ENCODE data around the gene SIX2. TPM values are rescaled to one million over a fixed set of nuclear protein-coding genes. Genes with fewer than 3 reads are reported as not detected.

Gene SIX2
- total and polyA plus RNA-seq, 2 of the 13 experiments (the other 11 are each of a cell fraction or from before 2014, with no cell fraction given) = not detected

GRCh38 chr2:45042401-45042800, 33.1 kb upstream of the SIX2 start:
- DNase-seq (ENCODE audit: low spot score) = no peak
- H3K27ac ChIP-seq (ENCODE audit: extremely low read length, insufficient read depth, low read length) = no peak overlapping the region
- no TSS peak for BruUV-seq (replicated peaks)
- no peaks in the 10 kb centered on the region for H4K20me1 ChIP-seq (ENCODE audit: insufficient read depth, low read length)
- no peaks in the 10 kb centered on the region for H3K9me3 ChIP-seq (ENCODE audit: low read length)
- intact Hi-C loops (cut with micrococcal nuclease; ENCODE audit: unreplicated experiment) (no loop called here), in situ Hi-C loops (cut with HindIII; ENCODE audit: extremely low pct_ligation_motif_present, low pct_unique_long_range_greater_than_20kb) (no loop called here)
- H3K9ac ChIP-seq (ENCODE audit: insufficient read depth, low read depth, low read length) = no peak overlapping the region
- no peak for TF ChIP-seq POGZ (CRISPR knock-in tag; IDR thresholded peaks at IDR 0.05)
- TF ChIP-seq ZFY (CRISPR knock-in tag; IDR thresholded peaks at IDR 0.05) = no peak
- no peak for TF ChIP-seq ZNF740 (CRISPR knock-in tag; IDR thresholded peaks at IDR 0.05)
- TF ChIP-seq ESRRA (CRISPR knock-in tag; IDR thresholded peaks at IDR 0.05; ENCODE audit: low read depth) = no peak
- no peak for TF ChIP-seq JDP2 (CRISPR knock-in tag; IDR thresholded peaks at IDR 0.05; ENCODE audit: borderline replicate concordance)
- no peak for TF ChIP-seq E2F2 (CRISPR knock-in tag; IDR thresholded peaks at IDR 0.05; ENCODE audit: borderline replicate concordance)
- TF ChIP-seq ZNF850 (CRISPR knock-in tag; conservative IDR thresholded peaks at IDR 0.05) = no peak
- TF ChIP-seq ARHGAP35 (CRISPR knock-in tag; IDR thresholded peaks at IDR 0.05; ENCODE audit: borderline replicate concordance) = no peak
- no peak for TF ChIP-seq THYN1 (CRISPR knock-in tag; IDR thresholded peaks at IDR 0.05; ENCODE audit: borderline replicate concordance, low read depth)
- no peak for TF ChIP-seq PATZ1 (CRISPR knock-in tag; IDR thresholded peaks at IDR 0.05)
- TF ChIP-seq ZNF430 (CRISPR knock-in tag; IDR thresholded peaks at IDR 0.05) = no peak
- no peak for TF ChIP-seq NCOA5 (CRISPR knock-in tag; IDR thresholded peaks at IDR 0.05)
- no peaks in the 10 kb centered on the region for H3K36me3 ChIP-seq (replicated peaks in 1 of 2; ENCODE audit: control insufficient read depth in 1 of 2, insufficient read depth in 2 of 2, low read length in 2 of 2)
- ATAC-seq = no peak
- FAIRE-seq = no peak
- 13% methylated on average over 2 of the region's 2 CpGs for WGBS (ENCODE audit: low lambda C conversion rate)
- H3K27me3 ChIP-seq (ENCODE audit: control insufficient read depth in 1 of 2, insufficient read depth in 2 of 2, low read length in 2 of 2) = peaks cover 0 to 4% of the 10 kb centered on the region in 2 experiments; a peak in 2 of 5 replicates
- ChIA-PET POLR2A (no interaction called here), CTCF (ENCODE audit: low intra/inter-chr PET ratio, low total read pairs) (no interaction called here)
- H3K79me2 ChIP-seq (ENCODE audit: insufficient read depth, low read length) = no peaks in the 10 kb centered on the region
- H3K4me2 ChIP-seq (ENCODE audit: low read depth, low read length) = no peak overlapping the region
- H2AFZ ChIP-seq (ENCODE audit: low read length) = no peak overlapping the region
- H3K4me1 ChIP-seq (ENCODE audit: insufficient read depth, low read length) = no peaks in the 10 kb centered on the region
- no peak overlapping the region for H3K4me3 ChIP-seq (replicated peaks in 1 of 3; ENCODE audit: insufficient read depth in 1 of 3, low read depth in 2 of 3, low read length in 3 of 3)

Data from HepG2 (cell line).